ENCODE measurements around the gene ZDHHC15.
"Not testable (repeated sequence)": the region's sequence is repeated elsewhere in the genome, so short reads cannot be mapped to it uniquely, and the experiment has no call there.

The ZDHHC15 gene

GRCh38 chrX:75522565-75523431 lies at the start of gene ZDHHC15:
TSS of gene ZDHHC15 (minus strand) at chrX:75523037. CDS start at chrX:75523024, 13 bp downstream.
- DNase-seq: no peak

- DNase-seq: not testable (repeated sequence)
These were observed 37.7 kb upstream of the ZDHHC15 start for GRCh38 chrX:75560544-75560943.

- DNase-seq: no peak
These were observed 24.9 kb upstream of the ZDHHC15 start for GRCh38 chrX:75547783-75548182.

- DNase-seq: no peak
These were observed 24.1 kb upstream of the ZDHHC15 start for GRCh38 chrX:75546724-75547511.

- no peak for DNase-seq
These were observed 21.9 kb upstream of the ZDHHC15 start for GRCh38 chrX:75544786-75545185.

GRCh38 chrX:75483933-75484332 lies 38.9 kb downstream of the ZDHHC15 start:
- DNase-seq: no peak

- DNase-seq: not testable (repeated sequence)
These were observed 61.1 kb downstream of the ZDHHC15 start for GRCh38 chrX:75461780-75462179.

- no peak for DNase-seq
These were observed 101.1 kb downstream of the ZDHHC15 start for GRCh38 chrX:75421688-75422230.

- DNase-seq: not testable (repeated sequence)
These were observed 115.7 kb downstream of the ZDHHC15 start for GRCh38 chrX:75407153-75407552.

- DNase-seq: no peak
These were observed 132.4 kb downstream of the ZDHHC15 start for GRCh38 chrX:75390470-75390869.

GRCh38 chrX:75369721-75370120 lies 153.1 kb downstream of the ZDHHC15 start:
- no peak for DNase-seq

- no peak for DNase-seq
These were observed 156.0 kb downstream of the ZDHHC15 start for GRCh38 chrX:75366861-75367260.

- DNase-seq: no peak
These were observed 157.4 kb downstream of the ZDHHC15 start for GRCh38 chrX:75365243-75365975.

GRCh38 chrX:75361788-75362187 lies 161.0 kb downstream of the ZDHHC15 start:
- no peak for DNase-seq

- not testable (repeated sequence) for DNase-seq
These were observed 174.2 kb downstream of the ZDHHC15 start for GRCh38 chrX:75348601-75349000.

GRCh38 chrX:75337525-75337924 lies 185.3 kb downstream of the ZDHHC15 start:
- DNase-seq: no peak

- no peak for DNase-seq
These were observed 187.7 kb downstream of the ZDHHC15 start for GRCh38 chrX:75335127-75335458.

- not testable (repeated sequence) for DNase-seq
These were observed 188.3 kb downstream of the ZDHHC15 start for GRCh38 chrX:75334407-75335126.

GRCh38 chrX:75327607-75328006 lies 195.2 kb downstream of the ZDHHC15 start:
- DNase-seq: peak; percentile 53
